Activated T-helper 1 cell treated with anti-CD3 and anti-CD28 coated beads, Interleukin-12 subunit alpha, Interleukin-12 subunit beta, Interleukin-2, Interleukin-4 antibody, amounts not matched to agents 30 ng/mL and 10 ng/mL and 1 ng/mL, durations not matched to agents 14 hours and 24 hours and 36 hours (primary cell): ENCODE data around the gene AFAP1L2. TPM values are rescaled to one million over a fixed set of nuclear protein-coding genes. Genes with fewer than 3 reads are reported as not detected.

ENCODE experiments used
- DNase-seq: peaks from one replicate; pipeline ENCODE4 v3.0.0; 2021; ENCODE audit warnings: low spot score
- H3K27ac Mint-ChIP-seq: one replicate; pipeline ENCODE4 v1.8.0; 2021; ENCODE audit warnings: mild to moderate bottlenecking, mixed read lengths
- H3K27me3 Mint-ChIP-seq: one replicate; pipeline ENCODE4 v1.8.0; 2022; ENCODE audit warnings: mild to moderate bottlenecking, moderate library complexity, mixed read lengths; ENCODE audit not compliant: insufficient read depth
- H3K36me3 Mint-ChIP-seq: one replicate; pipeline ENCODE4 v1.8.0; 2021; ENCODE audit warnings: low read depth, mixed read lengths
- H3K4me1 Mint-ChIP-seq: one replicate; pipeline ENCODE4 v1.8.0; 2021; ENCODE audit warnings: low read depth, mixed read lengths
- H3K4me3 Mint-ChIP-seq: one replicate; pipeline ENCODE4 v1.8.0; 2021; ENCODE audit warnings: mild to moderate bottlenecking, moderate library complexity, mixed read lengths
- H3K9me3 Mint-ChIP-seq: one replicate; pipeline ENCODE4 v1.8.0; 2021; ENCODE audit warnings: mixed read lengths
- intact Hi-C: fragments of 100-400 bp; cut with micrococcal nuclease; formaldehyde crosslinking; loops from one replicate; pipeline ENCODE4 v1.15.1; 2024
- total RNA-seq: library from RNA; stranded (reverse); gene quantifications from 2 replicates; pipeline ENCODE4 v1.2.3, GENCODE V29; 2022

Gene AFAP1L2
- total RNA-seq, 1 donor from 2014 or later: 3.7 TPM

DNA sequence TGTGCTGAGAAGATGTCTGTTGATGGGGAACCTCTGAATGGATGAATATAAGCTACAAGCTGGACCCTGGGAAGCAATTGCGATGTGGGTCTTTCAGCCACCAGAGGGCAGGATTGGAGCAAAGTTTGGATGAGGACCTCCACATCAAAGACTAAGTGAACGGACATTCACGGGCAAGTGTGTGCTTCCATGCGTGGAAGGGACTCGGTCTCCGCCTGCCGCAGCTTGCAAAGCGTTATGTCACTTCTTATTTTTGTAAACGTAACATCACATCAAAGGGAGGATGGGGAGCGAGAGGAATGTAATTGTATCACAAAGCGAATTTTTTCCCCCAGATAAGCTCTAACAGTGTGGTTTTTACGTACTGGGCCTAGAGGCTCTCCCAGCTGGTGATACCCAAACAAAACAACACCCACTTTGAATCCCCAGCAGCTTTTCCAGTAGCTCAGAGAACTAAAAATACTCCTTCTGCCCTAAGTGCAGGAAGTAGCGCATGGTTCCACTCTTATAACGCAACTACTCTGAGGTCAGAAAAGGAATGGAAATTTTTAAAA, 100.2 kb downstream of the AFAP1L2 start:
- peaks cover 5% of the 10 kb centered on the region for H3K27me3 Mint-ChIP-seq
- no peaks in the 10 kb centered on the region for H3K36me3 Mint-ChIP-seq
- no peaks in the 10 kb centered on the region for H3K9me3 Mint-ChIP-seq
- H3K27ac Mint-ChIP-seq: peak overlapping the region; percentile 54
- intact Hi-C loops: loop anchor here (1.0 to 10.0 kb wide), 13 partner anchors 33 to 1113 kb away; partner anchors contain the start of genes CCDC186 and TRUB1
- peaks cover 24% of the 10 kb centered on the region for H3K4me1 Mint-ChIP-seq
- DNase-seq: peak; percentile 54
- H3K4me3 Mint-ChIP-seq: peak overlapping the region; percentile 84

DNA sequence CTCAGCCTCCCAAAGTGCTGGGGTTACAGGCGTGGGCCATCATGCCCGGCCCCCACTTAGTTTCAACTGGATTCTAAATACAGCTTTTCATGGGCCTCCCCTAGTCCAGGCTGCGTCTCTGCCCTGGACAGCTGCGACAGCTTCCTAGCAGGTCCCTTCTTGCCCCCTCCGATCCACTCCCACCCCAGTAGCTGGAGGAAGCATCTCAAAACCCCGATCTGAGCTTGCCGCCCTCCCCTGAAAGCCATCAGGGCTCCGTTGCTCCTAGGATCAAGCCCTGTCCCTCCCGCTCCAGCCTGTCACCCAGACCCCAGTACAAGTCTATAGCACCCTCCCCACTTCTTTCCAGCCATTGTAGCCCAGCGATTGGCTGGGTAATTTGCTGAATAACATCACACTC, 100.7 kb downstream of the AFAP1L2 start:
- peaks cover 5% of the 10 kb centered on the region for H3K27me3 Mint-ChIP-seq
- intact Hi-C loops: loop anchor here (5.0 to 10.0 kb wide), 3 partner anchors 169 to 1114 kb away; partner anchors contain the start of gene TRUB1
- no peaks in the 10 kb centered on the region for H3K36me3 Mint-ChIP-seq
- H3K4me3 Mint-ChIP-seq: peak overlapping the region; percentile 84
- no peak overlapping the region for H3K27ac Mint-ChIP-seq
- H3K4me1 Mint-ChIP-seq: peaks cover 24% of the 10 kb centered on the region
- H3K9me3 Mint-ChIP-seq: no peaks in the 10 kb centered on the region
- DNase-seq: no peak

DNA sequence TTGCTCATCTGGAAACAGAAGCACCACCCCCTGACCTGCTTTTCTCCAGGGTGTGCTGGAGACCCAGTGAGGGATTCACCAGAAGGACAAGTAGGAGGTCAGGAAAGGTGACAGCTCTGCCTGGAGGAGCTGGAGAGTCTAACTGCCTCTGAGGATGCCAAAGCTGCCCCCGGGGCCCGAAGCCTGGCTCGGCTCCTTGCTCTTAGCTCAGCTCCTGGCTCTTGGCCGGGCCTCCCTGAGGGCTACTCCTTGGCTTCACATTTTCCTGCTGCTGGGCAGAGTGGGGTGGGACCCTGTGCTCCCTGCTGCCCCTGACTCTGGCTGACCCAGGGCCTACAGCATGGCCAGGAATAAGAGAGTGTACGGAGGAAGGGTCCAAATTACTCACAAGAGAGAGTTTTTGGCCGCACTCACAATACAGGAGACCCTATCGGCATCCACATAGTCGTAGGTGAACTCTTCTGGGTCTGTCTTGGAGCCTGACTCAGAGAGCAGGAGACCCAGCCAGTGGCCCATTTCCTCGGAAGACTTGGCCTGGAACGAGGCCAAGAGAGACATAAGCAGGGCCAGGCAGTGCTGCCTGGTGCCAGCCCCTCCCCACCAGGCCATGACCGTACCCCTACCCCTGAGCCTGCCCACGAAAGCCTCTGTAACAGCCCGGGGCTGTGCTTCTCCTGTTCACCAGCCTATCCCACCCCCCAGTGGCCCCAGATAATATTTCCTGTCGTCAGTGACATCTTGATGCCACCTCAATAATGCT, 102.2 kb downstream of the AFAP1L2 start:
- Mint-ChIP-seq H3K9me3 (no peaks in the 10 kb centered on the region), H3K36me3 (no peaks in the 10 kb centered on the region), H3K4me1 (peaks cover 15% of the 10 kb centered on the region), H3K27ac (no peak overlapping the region), H3K4me3 (no peak overlapping the region), H3K27me3 (peaks cover 1% of the 10 kb centered on the region)
- DNase-seq: no peak
- intact Hi-C loops: loop anchor here (5.0 to 10.0 kb wide), 3 partner anchors 170 to 1115 kb away; partner anchors contain the start of gene TRUB1

DNA sequence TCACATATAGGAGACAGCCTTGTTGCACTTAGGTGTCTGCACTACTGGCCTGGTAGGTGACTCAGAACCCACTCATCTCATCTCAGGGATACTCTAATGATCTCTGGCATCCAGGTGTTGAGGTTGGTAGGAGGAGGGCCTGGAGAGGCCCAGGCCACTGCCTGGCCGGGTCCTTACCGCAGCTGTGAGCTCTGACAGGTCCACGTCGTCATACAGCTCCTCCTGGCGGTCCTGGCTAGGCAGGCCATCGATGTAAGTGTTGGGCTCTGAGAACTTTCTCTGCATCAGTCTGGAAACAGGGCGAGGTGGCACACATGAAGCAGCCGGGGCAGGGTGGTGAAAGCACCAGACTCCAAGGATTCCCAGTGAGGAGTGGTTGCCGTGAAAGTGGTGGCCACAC, 103.1 kb downstream of the AFAP1L2 start:
- H3K4me1 Mint-ChIP-seq: peaks cover 13% of the 10 kb centered on the region
- intact Hi-C loops: loop anchor here (5.0 to 10.0 kb wide), 3 partner anchors 171 to 1116 kb away; partner anchors contain the start of gene TRUB1

GRCh38 chr10:114300036-114300645, 104.2 kb downstream of the AFAP1L2 start:
- H3K36me3 Mint-ChIP-seq: peaks cover 5% of the 10 kb centered on the region
- no peak for DNase-seq
- H3K4me3 Mint-ChIP-seq: no peak overlapping the region
- peaks cover 1% of the 10 kb centered on the region for H3K27me3 Mint-ChIP-seq
- H3K4me1 Mint-ChIP-seq: peaks cover 13% of the 10 kb centered on the region
- intact Hi-C loops: loop anchor here (5.0 to 10.0 kb wide), 3 partner anchors 172 to 1117 kb away; partner anchors contain the start of gene TRUB1
- H3K27ac Mint-ChIP-seq: no peak overlapping the region
- peaks cover 15% of the 10 kb centered on the region for H3K9me3 Mint-ChIP-seq

More for the DNA sequence above, 103.1 kb downstream of the AFAP1L2 start:
- H3K4me3 Mint-ChIP-seq: no peak overlapping the region
- DNase-seq: no peak
- peaks cover 1% of the 10 kb centered on the region for H3K27me3 Mint-ChIP-seq
- no peak overlapping the region for H3K27ac Mint-ChIP-seq
- H3K36me3 Mint-ChIP-seq: peaks cover under 1% of the 10 kb centered on the region
- H3K9me3 Mint-ChIP-seq: peaks cover 5% of the 10 kb centered on the region

- H3K36me3 Mint-ChIP-seq: peaks cover 5% of the 10 kb centered on the region
- no peak for DNase-seq
- H3K4me1 Mint-ChIP-seq: no peaks in the 10 kb centered on the region
- H3K4me3 Mint-ChIP-seq: no peak overlapping the region
- no peak overlapping the region for H3K27ac Mint-ChIP-seq
- intact Hi-C loops: no loop called here
- H3K9me3 Mint-ChIP-seq: peaks cover 23% of the 10 kb centered on the region
- H3K27me3 Mint-ChIP-seq: peaks cover 1% of the 10 kb centered on the region
Observed at GRCh38 chr10:114297136-114297705, 107.1 kb downstream of the AFAP1L2 start.

GRCh38 chr10:114295393-114295792, 108.9 kb downstream of the AFAP1L2 start:
- intact Hi-C loops: no loop called here
- peaks cover 5% of the 10 kb centered on the region for H3K36me3 Mint-ChIP-seq
- no peak for DNase-seq
- no peak overlapping the region for H3K27ac Mint-ChIP-seq
- no peaks in the 10 kb centered on the region for H3K4me1 Mint-ChIP-seq
- H3K4me3 Mint-ChIP-seq: no peak overlapping the region
- peaks cover 2% of the 10 kb centered on the region for H3K27me3 Mint-ChIP-seq
- H3K9me3 Mint-ChIP-seq: peaks cover 23% of the 10 kb centered on the region

- H3K36me3 Mint-ChIP-seq: peaks cover 5% of the 10 kb centered on the region
- intact Hi-C loops: no loop called here
- H3K4me1 Mint-ChIP-seq: no peaks in the 10 kb centered on the region
- no peak overlapping the region for H3K27ac Mint-ChIP-seq
- peaks cover 23% of the 10 kb centered on the region for H3K9me3 Mint-ChIP-seq
- no peak for DNase-seq
- H3K27me3 Mint-ChIP-seq: peaks cover 2% of the 10 kb centered on the region
- H3K4me3 Mint-ChIP-seq: no peak overlapping the region
Observed at GRCh38 chr10:114294549-114294948, 109.8 kb downstream of the AFAP1L2 start.

GRCh38 chr10:114293075-114293474, 111.2 kb downstream of the AFAP1L2 start:
- peaks cover 5% of the 10 kb centered on the region for H3K36me3 Mint-ChIP-seq
- DNase-seq: no peak
- no peak overlapping the region for H3K4me3 Mint-ChIP-seq
- intact Hi-C loops: no loop called here
- peaks cover 2% of the 10 kb centered on the region for H3K27me3 Mint-ChIP-seq
- peaks cover 23% of the 10 kb centered on the region for H3K9me3 Mint-ChIP-seq
- no peaks in the 10 kb centered on the region for H3K4me1 Mint-ChIP-seq
- H3K27ac Mint-ChIP-seq: no peak overlapping the region

DNA sequence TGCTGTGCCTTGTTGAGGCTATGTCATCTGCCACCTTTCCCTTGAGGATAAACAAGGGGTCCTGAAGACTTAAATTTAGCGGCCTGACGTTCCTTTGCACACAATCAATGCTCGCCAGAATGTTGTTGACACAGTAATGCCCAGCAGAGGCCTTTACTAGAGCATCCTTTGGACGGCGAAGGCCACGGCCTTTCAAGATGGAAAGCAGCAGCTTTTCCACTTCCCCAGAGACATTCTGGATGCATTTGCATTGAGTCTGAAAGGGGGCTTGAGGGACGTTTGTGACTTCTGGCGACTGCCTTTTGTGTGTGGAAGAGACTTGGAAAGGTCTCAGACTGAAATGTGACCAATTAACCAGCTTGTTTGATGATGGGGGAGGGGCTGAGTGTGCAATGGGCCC, 112.8 kb downstream of the AFAP1L2 start:
- Mint-ChIP-seq H3K36me3 (peaks cover 5% of the 10 kb centered on the region), H3K4me1 (no peaks in the 10 kb centered on the region), H3K27ac (no peak overlapping the region), H3K27me3 (peaks cover 2% of the 10 kb centered on the region), H3K9me3 (peaks cover 22% of the 10 kb centered on the region), H3K4me3 (no peak overlapping the region)
- intact Hi-C loops: no loop called here
- DNase-seq: no peak

GRCh38 chr10:114291076-114291475, 113.2 kb downstream of the AFAP1L2 start:
- H3K9me3 Mint-ChIP-seq: peaks cover 18% of the 10 kb centered on the region
- H3K27me3 Mint-ChIP-seq: peaks cover 2% of the 10 kb centered on the region
- no peak for DNase-seq

DNA sequence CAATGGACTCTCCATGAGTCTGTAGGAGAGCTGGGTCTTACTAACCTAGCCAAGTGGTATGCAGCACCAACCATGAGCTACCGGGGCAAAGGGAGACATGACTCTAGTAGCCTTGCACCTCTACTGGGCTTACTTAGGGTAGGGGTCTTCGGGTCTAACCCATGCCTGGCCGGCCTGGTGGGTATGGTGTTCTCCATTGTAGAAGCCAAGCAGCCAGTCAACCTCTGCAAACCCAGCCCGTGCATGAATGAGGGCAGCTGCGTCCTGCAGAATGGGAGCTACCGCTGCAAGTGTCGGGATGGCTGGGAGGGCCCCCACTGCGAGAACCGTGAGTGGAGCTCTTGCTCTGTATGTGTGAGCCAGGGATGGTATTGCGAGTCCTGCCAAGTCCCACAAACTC, 114.3 kb downstream of the AFAP1L2 start:
- H3K4me1 Mint-ChIP-seq: no peaks in the 10 kb centered on the region
- H3K27me3 Mint-ChIP-seq: peaks cover 2% of the 10 kb centered on the region
- DNase-seq: no peak
- H3K9me3 Mint-ChIP-seq: peaks cover 7% of the 10 kb centered on the region
- no peak overlapping the region for H3K27ac Mint-ChIP-seq
- no peaks in the 10 kb centered on the region for H3K36me3 Mint-ChIP-seq
- H3K4me3 Mint-ChIP-seq: no peak overlapping the region
- intact Hi-C loops: no loop called here

More at GRCh38 chr10:114291076-114291475, 113.2 kb downstream of the AFAP1L2 start:
- H3K4me3 Mint-ChIP-seq: no peak overlapping the region
- no peak overlapping the region for H3K27ac Mint-ChIP-seq
- H3K4me1 Mint-ChIP-seq: no peaks in the 10 kb centered on the region
- H3K36me3 Mint-ChIP-seq: peaks cover 4% of the 10 kb centered on the region
- intact Hi-C loops: no loop called here

DNA sequence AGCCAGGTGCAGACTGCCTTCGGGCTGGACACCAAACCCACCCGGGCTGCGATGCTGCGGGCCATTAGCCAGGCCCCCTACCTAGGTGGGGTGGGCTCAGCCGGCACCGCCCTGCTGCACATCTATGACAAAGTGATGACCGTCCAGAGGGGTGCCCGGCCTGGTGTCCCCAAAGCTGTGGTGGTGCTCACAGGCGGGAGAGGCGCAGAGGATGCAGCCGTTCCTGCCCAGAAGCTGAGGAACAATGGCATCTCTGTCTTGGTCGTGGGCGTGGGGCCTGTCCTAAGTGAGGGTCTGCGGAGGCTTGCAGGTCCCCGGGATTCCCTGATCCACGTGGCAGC, 115.2 kb downstream of the AFAP1L2 start:
- DNase-seq: no peak

More for the DNA sequence above, 115.2 kb downstream of the AFAP1L2 start:
- Mint-ChIP-seq H3K4me1 (no peaks in the 10 kb centered on the region), H3K36me3 (no peaks in the 10 kb centered on the region), H3K9me3 (no peaks in the 10 kb centered on the region), H3K27ac (no peak overlapping the region), H3K27me3 (peaks cover 2% of the 10 kb centered on the region), H3K4me3 (no peak overlapping the region)
- intact Hi-C loops: no loop called here
